Left lung (tissue), 14 donors: ENCODE results near the gene MYADML2. TPM values are rescaled to one million over a fixed set of nuclear protein-coding genes. Genes with fewer than 3 reads are reported as not detected.
A peak's percentile ranks its signal among the peaks of the same experiment; 100 is the strongest.

ENCODE experiments used
- ATAC-seq: fragments of 200-7000 bp; cut with Tn5 transposase; one replicate; pipeline ENCODE4 v1.9.1; 2020; ENCODE audit warnings: moderate library complexity
- DNase-seq, 4 donors: peaks; one replicate each; pipeline ENCODE4 v3.0.0-alpha.2; 2013 to 2020
- H3K27ac ChIP-seq, 2 donors: fragments of 200-600 bp; sonication (generic) in 1 of 2; one replicate each; pipeline versions ENCODE4 v1.5.0 to v1.8.0; 2020 to 2021
- H3K27me3 ChIP-seq, 2 donors: fragments of 200-600 bp; sonication (generic) in 1 of 2; one replicate each; pipeline versions ENCODE4 v1.5.0 to v1.8.0; 2020 to 2021
- H3K36me3 ChIP-seq, 2 donors: fragments of 200-600 bp; sonication (generic) in 1 of 2; one replicate each; pipeline versions ENCODE4 v1.5.0 to v1.8.0; 2020 to 2021
- H3K4me1 ChIP-seq, 2 donors: fragments of 200-600 bp; one replicate each; pipeline ENCODE4 v1.8.0; 2021
- H3K4me3 ChIP-seq, 2 donors: fragments of 200-600 bp; sonication (generic) in 1 of 2; one replicate each; pipeline versions ENCODE4 v1.5.0 to v1.8.0; 2020 to 2021; ENCODE audit warnings: mild to moderate bottlenecking in 1 of 2
- H3K9me3 ChIP-seq, 2 donors: fragments of 200-600 bp; sonication (generic) in 1 of 2; one replicate each; pipeline versions ENCODE4 v1.5.0 to v1.8.0; 2020 to 2021
- intact Hi-C, 2 donors: fragments of 100-400 bp; cut with DNase I; formaldehyde crosslinking; loops; one replicate each; pipeline versions ENCODE4 v1.11.2 to v1.14.2; 2022
- long read RNA-seq, 12 donors: library from polyadenylated mRNA in 2 of 12; unstranded in 2 of 12; transcript quantifications; one replicate each; pipeline ENCODE4 v2.0.0 and lab custom pipeline, GENCODE V29; 2019 to 2026
- polyA plus RNA-seq, 6 donors: library from polyadenylated mRNA; unstranded; fragments of 120-200 nt; gene quantifications; one replicate each; pipeline ENCODE4 v1.2.1, GENCODE V29; 2013; ENCODE audit not compliant: insufficient read length in 6 of 6
- total RNA-seq, 2 donors: library from RNA; stranded (reverse); fragmentation: NEBNext Ultra II Directional; extraction: Animal tissue kit (Norgen Biotek cat#: 25700); gene quantifications; one replicate each; pipeline ENCODE4 v1.2.1, GENCODE V29; 2021
- TF ChIP-seq, protein P1 (sequence below), 2 donors: fragments of 200-600 bp; sonication (generic) in 1 of 2; IDR thresholded peaks; one replicate each; pipeline versions ENCODE4 v1.5.0 to v1.8.0; 2021; ENCODE audit warnings: antibody characterized with exemption in 2 of 2
- donor health status: DM: no; HTN: yes; CAD: no.
- donor health status: DM: no; HTN: no; CAD: no.

MYADML2 gene, protein sequence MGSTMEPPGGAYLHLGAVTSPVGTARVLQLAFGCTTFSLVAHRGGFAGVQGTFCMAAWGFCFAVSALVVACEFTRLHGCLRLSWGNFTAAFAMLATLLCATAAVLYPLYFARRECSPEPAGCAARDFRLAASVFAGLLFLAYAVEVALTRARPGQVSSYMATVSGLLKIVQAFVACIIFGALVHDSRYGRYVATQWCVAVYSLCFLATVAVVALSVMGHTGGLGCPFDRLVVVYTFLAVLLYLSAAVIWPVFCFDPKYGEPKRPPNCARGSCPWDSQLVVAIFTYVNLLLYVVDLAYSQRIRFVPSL
- total RNA-seq (not detected), polyA plus RNA-seq (under 1 TPM in 5 of 6 donors, not detected in 1; 0.08 to 0.20 (median 0.09) TPM)
- long read RNA-seq, donor 1: 0 reads
- long read RNA-seq, donor 2: 0 reads
- long read RNA-seq, donor 3: 0 reads
- long read RNA-seq, donor 4: 0 reads
- long read RNA-seq, donor 5: 0 reads
- long read RNA-seq, donor 6: 0 reads
- long read RNA-seq, donor 7: 0 reads
- long read RNA-seq, donor 8: 0 reads
- long read RNA-seq, donor 9: 0 reads
- long read RNA-seq, donor 10: 0 reads
- long read RNA-seq, donor 11: 0 reads
- long read RNA-seq, donor 12: 0 reads

DNA sequence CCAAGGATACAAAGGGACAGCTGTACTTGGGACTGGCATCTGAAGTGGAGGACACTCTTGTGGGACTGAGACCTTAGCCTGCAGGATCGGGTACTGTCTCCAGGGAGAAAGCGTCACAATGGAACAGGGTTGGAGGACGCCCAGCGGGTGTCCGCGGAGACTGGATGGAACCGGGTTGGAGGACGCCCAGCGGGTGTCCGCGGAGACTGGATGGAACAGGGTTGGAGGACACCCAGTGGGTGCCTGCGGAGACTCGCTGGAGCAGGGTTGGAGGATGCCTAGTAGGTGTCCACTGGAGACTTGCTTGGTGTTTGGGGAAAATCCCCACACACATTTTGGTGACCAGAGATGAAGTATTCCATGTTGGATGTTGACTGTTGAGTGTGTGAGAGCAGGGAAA lies at the start of gene MYADML2:
Gene MYADML2 (minus strand): TSS at position 45 of the 400 bp plus-strand sequence. CDS start 5,492 bp downstream, outside the sequence.
- intact Hi-C loops: no loop called here
- H3K4me1 ChIP-seq: no peaks in the 10 kb centered on the region
- ATAC-seq: no peak
- no peak within 1 kb of the TSS for H3K27ac ChIP-seq
- H3K4me3 ChIP-seq: no peak within 1 kb of the TSS
- no peak for DNase-seq
- peaks cover 0 to 25% of the 10 kb centered on the region in 2 donors for H3K27me3 ChIP-seq
- no peaks in the 10 kb centered on the region for H3K9me3 ChIP-seq
- TF ChIP-seq, protein P1, sequence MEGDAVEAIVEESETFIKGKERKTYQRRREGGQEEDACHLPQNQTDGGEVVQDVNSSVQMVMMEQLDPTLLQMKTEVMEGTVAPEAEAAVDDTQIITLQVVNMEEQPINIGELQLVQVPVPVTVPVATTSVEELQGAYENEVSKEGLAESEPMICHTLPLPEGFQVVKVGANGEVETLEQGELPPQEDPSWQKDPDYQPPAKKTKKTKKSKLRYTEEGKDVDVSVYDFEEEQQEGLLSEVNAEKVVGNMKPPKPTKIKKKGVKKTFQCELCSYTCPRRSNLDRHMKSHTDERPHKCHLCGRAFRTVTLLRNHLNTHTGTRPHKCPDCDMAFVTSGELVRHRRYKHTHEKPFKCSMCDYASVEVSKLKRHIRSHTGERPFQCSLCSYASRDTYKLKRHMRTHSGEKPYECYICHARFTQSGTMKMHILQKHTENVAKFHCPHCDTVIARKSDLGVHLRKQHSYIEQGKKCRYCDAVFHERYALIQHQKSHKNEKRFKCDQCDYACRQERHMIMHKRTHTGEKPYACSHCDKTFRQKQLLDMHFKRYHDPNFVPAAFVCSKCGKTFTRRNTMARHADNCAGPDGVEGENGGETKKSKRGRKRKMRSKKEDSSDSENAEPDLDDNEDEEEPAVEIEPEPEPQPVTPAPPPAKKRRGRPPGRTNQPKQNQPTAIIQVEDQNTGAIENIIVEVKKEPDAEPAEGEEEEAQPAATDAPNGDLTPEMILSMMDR (IDR thresholded peaks at IDR 0.05): no peak
- H3K36me3 ChIP-seq: no peaks in the 10 kb centered on the region

DNA sequence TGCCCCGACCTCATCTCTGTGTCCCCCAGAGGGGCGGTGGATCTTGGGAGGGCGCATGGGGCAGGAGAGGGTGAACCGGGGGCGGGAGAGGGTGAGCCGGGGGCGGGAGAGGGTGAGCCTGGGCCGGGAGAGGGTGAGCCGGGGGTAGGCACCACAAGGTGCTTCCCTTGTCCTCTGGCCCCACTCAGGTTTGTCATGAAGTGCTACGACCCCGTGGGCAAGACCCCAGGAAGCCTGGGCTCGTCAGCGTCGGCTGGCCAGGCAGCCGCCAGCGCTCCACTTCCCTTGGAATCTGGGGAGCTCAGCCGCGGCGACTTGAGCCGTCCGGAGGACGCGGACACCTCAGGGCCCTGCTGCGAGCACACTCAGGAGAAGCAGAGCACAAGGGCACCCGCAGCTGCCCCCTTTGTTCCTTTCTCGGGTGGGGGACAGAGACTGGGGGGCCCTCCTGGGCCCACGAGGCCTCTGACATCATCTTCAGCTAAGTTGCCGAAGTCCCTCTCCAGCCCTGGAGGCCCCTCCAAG lies 49.3 kb upstream of the MYADML2 start:
- Histone ChIP-seq H3K27me3 (no peaks in the 10 kb centered on the region), H3K9me3 (no peaks in the 10 kb centered on the region), H3K4me1 (peaks cover 15 to 24% of the 10 kb centered on the region in 2 donors), H3K4me3 (no peak overlapping the region), H3K36me3 (peaks cover 0 to 33% of the 10 kb centered on the region in 2 donors), H3K27ac (no peak overlapping the region)
- DNase-seq (peak in 1 of 4 donors; percentile 67), ATAC-seq (no peak)
- intact Hi-C loops: no loop called here
- TF ChIP-seq, protein P1 (IDR thresholded peaks at IDR 0.05): no peak

DNA sequence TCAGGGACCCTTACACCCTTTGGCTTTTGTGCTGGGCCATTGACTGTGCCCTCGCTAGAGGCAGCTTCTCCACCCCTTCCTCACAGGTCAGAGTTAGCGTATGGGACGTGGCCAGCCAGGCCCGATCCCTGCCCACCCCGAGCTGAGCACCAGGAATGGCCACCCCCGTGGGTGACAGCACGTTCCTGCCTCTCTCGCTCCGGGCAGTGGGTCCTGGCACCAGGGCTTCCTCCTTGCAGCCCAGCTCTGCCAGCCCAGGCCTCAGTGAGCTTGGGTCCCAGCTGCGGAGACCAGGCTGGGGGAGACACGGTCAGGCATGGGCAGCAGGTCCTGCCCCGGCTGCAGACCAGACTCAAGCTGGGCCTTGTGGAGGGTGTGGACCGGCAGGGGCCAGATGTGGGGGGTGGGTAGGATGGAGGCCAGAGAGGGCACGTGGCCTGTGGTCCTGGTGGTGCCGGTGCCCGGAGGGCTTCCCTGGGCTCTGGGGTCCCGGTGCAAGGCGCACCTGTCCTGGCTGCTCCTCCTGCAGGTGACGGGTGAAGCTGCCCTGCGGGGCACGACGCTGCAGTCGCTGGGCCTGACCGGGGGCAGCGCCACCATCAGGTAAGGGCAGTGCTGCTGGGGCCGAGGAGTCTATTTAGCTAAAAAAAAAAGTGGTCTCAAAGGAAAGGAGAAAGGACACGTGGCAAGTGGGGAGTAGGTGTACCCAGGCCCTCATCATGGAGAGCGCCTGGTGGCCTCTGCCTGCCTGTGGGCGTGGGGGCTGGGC lies 48.6 kb upstream of the MYADML2 start:
- intact Hi-C loops: no loop called here
- no peak overlapping the region for H3K27ac ChIP-seq
- H3K4me3 ChIP-seq: no peak overlapping the region
- DNase-seq (peak in 1 of 4 donors; percentile 68), ATAC-seq (no peak)
- H3K9me3 ChIP-seq: no peaks in the 10 kb centered on the region
- no peaks in the 10 kb centered on the region for H3K27me3 ChIP-seq
- H3K4me1 ChIP-seq: peaks cover 18 to 30% of the 10 kb centered on the region in 2 donors
- H3K36me3 ChIP-seq: peaks cover 0 to 33% of the 10 kb centered on the region in 2 donors
- TF ChIP-seq, protein P1 (IDR thresholded peaks at IDR 0.05): no peak

DNA sequence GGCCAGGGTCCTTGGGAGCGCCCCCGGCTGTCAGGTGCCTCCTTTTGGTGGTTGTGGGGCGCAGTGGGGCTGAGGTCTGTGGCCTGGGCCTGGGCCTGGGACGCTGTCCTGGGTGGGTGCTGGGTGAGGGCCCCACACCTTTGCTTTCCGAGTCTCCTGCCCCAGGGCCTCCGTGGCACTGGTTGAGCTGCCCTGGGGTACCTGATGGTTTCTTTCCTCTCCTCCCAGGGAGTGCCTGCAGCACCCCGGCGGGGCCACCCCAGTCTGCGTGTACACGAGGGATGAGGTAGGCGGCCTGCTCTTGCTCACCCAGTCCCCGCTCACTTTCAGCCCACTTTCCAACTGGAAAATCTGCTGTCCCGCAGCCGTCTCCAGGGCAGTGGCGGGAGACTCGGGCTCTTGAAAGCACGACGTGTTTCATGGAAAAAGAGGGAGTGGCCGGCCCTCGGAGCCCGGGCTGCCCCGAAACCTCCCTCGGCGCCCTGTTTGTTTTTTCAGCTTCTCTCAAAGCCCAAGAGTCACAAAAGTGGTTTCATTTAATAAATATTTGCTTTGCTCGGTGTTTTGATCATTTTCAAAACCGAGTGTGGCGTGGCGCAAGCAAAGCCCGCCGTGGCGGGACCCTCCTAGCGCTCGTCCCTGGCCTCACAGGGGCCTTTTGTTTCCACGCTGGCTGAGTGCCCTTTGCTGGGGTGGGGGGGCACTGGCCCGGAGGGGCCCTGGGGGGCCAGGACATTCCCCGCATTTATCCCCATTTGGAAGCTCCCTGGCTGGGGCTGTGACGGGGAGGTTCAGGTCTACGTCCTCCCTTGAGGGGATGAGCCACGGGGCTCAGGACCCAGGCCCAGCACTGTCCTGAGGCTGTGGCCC lies 47.8 kb upstream of the MYADML2 start:
- Histone ChIP-seq H3K27me3 (no peaks in the 10 kb centered on the region), H3K9me3 (no peaks in the 10 kb centered on the region), H3K36me3 (peaks cover 0 to 33% of the 10 kb centered on the region in 2 donors), H3K4me1 (peaks cover 18 to 32% of the 10 kb centered on the region in 2 donors), H3K27ac (no peak overlapping the region), H3K4me3 (no peak overlapping the region)
- DNase-seq: peak in 2 of 4 donors; percentile 75 to 79
- intact Hi-C loops: no loop called here
- peak; percentile 42 for ATAC-seq
- TF ChIP-seq, protein P1 (IDR thresholded peaks at IDR 0.05): no peak
